ENCODE measurements around the gene PLCH1. TPM values are rescaled to one million over a fixed set of nuclear protein-coding genes. Genes with fewer than 3 reads are reported as not detected.

PLCH1 gene
- total RNA-seq, 1 experiment from 2014 or later: 13.4 TPM

DNA sequence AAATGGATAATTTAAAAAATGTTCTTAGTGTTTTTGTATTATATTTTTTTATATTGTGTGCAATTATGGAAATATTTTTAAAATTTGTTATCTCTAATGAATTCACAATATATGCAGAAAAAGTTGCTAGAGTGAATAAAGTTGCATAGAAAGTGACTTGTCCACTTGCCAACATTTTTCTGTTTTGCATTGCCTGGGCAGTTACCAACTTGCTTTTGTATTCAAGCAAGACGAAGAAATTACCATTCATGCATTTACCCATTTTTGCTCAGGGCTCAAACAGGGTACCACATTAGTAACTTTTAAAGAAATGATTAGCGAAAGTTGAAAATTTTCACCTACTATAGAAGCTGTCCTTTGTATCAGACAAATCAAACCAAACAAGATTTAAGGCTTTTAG, 298.5 kb downstream of the PLCH1 start:
- Mint-ChIP-seq H3K9me3 (ENCODE audit: low read depth, unreplicated experiment) (no peaks in the 10 kb centered on the region), H3K4me1 (ENCODE audit: low read depth, unreplicated experiment) (peaks cover 5% of the 10 kb centered on the region), H3K27me3 (ENCODE audit: unreplicated experiment) (no peaks in the 10 kb centered on the region), H3K27ac (ENCODE audit: unreplicated experiment) (no peak overlapping the region), H3K36me3 (ENCODE audit: insufficient read depth, unreplicated experiment) (no peaks in the 10 kb centered on the region), H3K4me3 (ENCODE audit: low read depth, unreplicated experiment) (no peak overlapping the region)
- intact Hi-C loops (cut with micrococcal nuclease; ENCODE audit: unreplicated experiment): no loop called here
- TF ChIP-seq, protein P1, sequence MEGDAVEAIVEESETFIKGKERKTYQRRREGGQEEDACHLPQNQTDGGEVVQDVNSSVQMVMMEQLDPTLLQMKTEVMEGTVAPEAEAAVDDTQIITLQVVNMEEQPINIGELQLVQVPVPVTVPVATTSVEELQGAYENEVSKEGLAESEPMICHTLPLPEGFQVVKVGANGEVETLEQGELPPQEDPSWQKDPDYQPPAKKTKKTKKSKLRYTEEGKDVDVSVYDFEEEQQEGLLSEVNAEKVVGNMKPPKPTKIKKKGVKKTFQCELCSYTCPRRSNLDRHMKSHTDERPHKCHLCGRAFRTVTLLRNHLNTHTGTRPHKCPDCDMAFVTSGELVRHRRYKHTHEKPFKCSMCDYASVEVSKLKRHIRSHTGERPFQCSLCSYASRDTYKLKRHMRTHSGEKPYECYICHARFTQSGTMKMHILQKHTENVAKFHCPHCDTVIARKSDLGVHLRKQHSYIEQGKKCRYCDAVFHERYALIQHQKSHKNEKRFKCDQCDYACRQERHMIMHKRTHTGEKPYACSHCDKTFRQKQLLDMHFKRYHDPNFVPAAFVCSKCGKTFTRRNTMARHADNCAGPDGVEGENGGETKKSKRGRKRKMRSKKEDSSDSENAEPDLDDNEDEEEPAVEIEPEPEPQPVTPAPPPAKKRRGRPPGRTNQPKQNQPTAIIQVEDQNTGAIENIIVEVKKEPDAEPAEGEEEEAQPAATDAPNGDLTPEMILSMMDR (IDR thresholded peaks at IDR 0.05; ENCODE audit: unreplicated experiment): no peak
- BruUV-seq (replicated peaks): no TSS peak
- DNase-seq: no peak
- CTCF ChIA-PET: no interaction called here

DNA sequence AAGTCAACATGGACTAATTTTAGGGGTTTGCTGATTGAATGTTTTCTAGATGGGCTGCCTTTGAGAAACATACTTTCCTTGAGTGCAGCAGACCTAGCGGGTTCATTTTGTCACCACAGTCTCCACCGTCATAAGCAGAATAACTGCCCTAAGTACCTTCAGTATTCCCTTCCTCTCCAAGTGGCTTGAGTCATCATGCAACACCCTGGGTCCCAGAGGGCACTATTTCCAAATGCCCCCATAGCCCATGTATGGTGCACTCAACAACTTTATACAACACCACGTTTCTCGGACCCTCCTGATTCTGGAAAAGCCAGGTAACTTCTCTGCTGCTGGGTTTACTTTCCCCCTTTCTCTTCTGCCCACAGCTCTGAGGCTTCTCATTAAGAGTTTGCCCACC, 300.1 kb downstream of the PLCH1 start:
- BruUV-seq (replicated peaks): no TSS peak
- H3K9me3 Mint-ChIP-seq (ENCODE audit: low read depth, unreplicated experiment): no peaks in the 10 kb centered on the region
- intact Hi-C loops (cut with micrococcal nuclease; ENCODE audit: unreplicated experiment): no loop called here
- TF ChIP-seq, protein P1 (IDR thresholded peaks at IDR 0.05; ENCODE audit: unreplicated experiment): no peak
- H3K27me3 Mint-ChIP-seq (ENCODE audit: unreplicated experiment): no peaks in the 10 kb centered on the region
- H3K36me3 Mint-ChIP-seq (ENCODE audit: insufficient read depth, unreplicated experiment): no peaks in the 10 kb centered on the region
- CTCF ChIA-PET: no interaction called here
- H3K4me1 Mint-ChIP-seq (ENCODE audit: low read depth, unreplicated experiment): peaks cover 14% of the 10 kb centered on the region
- H3K27ac Mint-ChIP-seq (ENCODE audit: unreplicated experiment): no peak overlapping the region
- DNase-seq: no peak
- no peak overlapping the region for H3K4me3 Mint-ChIP-seq (ENCODE audit: low read depth, unreplicated experiment)

DNA sequence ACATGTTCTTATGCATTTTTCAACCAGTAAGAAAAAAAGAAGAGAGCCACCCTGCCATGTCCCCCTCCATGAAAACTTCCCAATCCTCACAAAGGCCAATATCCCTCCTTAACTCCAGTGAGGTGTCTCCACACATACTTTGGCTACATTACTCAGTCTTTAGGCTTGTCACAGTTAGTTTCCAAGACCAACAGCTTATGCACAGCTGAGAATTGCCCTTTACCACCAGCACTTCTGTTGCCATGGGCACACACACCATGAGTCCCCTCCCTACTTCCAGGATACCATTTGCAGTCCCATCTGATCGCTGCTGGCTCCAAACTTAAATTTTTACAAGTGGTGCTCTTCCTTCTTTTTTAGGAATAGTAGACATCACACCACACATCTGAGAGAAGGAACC, 301.1 kb downstream of the PLCH1 start:
- intact Hi-C loops (cut with micrococcal nuclease; ENCODE audit: unreplicated experiment): no loop called here
- Mint-ChIP-seq H3K27me3 (ENCODE audit: unreplicated experiment) (no peaks in the 10 kb centered on the region), H3K4me1 (ENCODE audit: low read depth, unreplicated experiment) (peaks cover 14% of the 10 kb centered on the region), H3K9me3 (ENCODE audit: low read depth, unreplicated experiment) (no peaks in the 10 kb centered on the region), H3K27ac (ENCODE audit: unreplicated experiment) (no peak overlapping the region), H3K36me3 (ENCODE audit: insufficient read depth, unreplicated experiment) (no peaks in the 10 kb centered on the region), H3K4me3 (ENCODE audit: low read depth, unreplicated experiment) (no peak overlapping the region)
- no peak for DNase-seq
- TF ChIP-seq, protein P1 (IDR thresholded peaks at IDR 0.05; ENCODE audit: unreplicated experiment): no peak
- CTCF ChIA-PET: interaction anchor here (0.6 kb wide), 1 partner anchor 84 kb away, joined by 3 read pairs; no protein-coding TSS in a partner anchor
- no TSS peak for BruUV-seq (replicated peaks)

DNA sequence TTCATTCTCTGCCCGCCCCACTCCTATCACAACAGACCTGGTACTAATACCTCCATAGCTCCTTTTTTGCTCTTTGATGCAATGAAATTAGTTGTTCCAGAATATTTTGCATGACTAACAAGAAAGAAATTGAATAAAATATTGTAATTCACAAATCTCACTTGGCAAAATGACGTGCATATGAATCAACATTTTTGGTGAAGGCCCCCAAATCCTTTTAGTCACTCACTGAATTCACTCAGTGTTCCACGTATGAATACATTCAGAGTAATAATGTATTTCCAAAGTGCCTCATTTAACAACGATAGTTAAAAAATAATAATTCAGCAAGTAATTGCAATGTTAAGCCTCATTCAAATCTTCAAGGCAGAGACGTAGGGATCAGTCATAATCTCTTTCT, 302.8 kb downstream of the PLCH1 start:
- Mint-ChIP-seq H3K9me3 (ENCODE audit: low read depth, unreplicated experiment) (no peaks in the 10 kb centered on the region), H3K27ac (ENCODE audit: unreplicated experiment) (no peak overlapping the region), H3K4me3 (ENCODE audit: low read depth, unreplicated experiment) (no peak overlapping the region), H3K4me1 (ENCODE audit: low read depth, unreplicated experiment) (peaks cover 14% of the 10 kb centered on the region), H3K36me3 (ENCODE audit: insufficient read depth, unreplicated experiment) (no peaks in the 10 kb centered on the region), H3K27me3 (ENCODE audit: unreplicated experiment) (no peaks in the 10 kb centered on the region)
- intact Hi-C loops (cut with micrococcal nuclease; ENCODE audit: unreplicated experiment): no loop called here
- no peak for DNase-seq
- TF ChIP-seq, protein P1 (IDR thresholded peaks at IDR 0.05; ENCODE audit: unreplicated experiment): no peak
- CTCF ChIA-PET: no interaction called here
- no TSS peak for BruUV-seq (replicated peaks)

Measured in Calu3 (cell line).